GM21619 (cell line): Measurements from ENCODE around the gene EXOC3L4.
"Not testable (repeated sequence)": the region's sequence is repeated elsewhere in the genome, so short reads cannot be mapped to it uniquely, and the experiment has no call there.

Experiments used
- ATAC-seq: cut with Tn5 transposase; IDR thresholded peaks from one replicate; pipeline ENCODE4 v1.9.1; 2021; ENCODE audit not compliant: unreplicated experiment

Gene EXOC3L4

GRCh38 chr14:103146141-103146709 lies 51.7 kb downstream of the EXOC3L4 start:
- no peak for ATAC-seq

GRCh38 chr14:103149351-103150237 lies 55.1 kb downstream of the EXOC3L4 start:
- no peak for ATAC-seq

- no peak for ATAC-seq
These were observed 56.9 kb downstream of the EXOC3L4 start for GRCh38 chr14:103151270-103151945.

- ATAC-seq, result no peak
These were observed 60.5 kb downstream of the EXOC3L4 start for GRCh38 chr14:103155010-103155409.

GRCh38 chr14:103155416-103155815 lies 60.9 kb downstream of the EXOC3L4 start:
- ATAC-seq, result not testable (repeated sequence)

- ATAC-seq, result no peak
These were observed 61.4 kb downstream of the EXOC3L4 start for GRCh38 chr14:103155826-103156394.

- no peak for ATAC-seq
These were observed 62.3 kb downstream of the EXOC3L4 start for GRCh38 chr14:103156651-103157378.

GRCh38 chr14:103157969-103158368 lies 63.4 kb downstream of the EXOC3L4 start:
- ATAC-seq, result no peak

GRCh38 chr14:103158688-103159087 lies 64.2 kb downstream of the EXOC3L4 start:
- ATAC-seq, result no peak
